Right cardiac atrium (tissue), 5 donors: ENCODE data around the gene OSTC. TPM values are rescaled to one million over a fixed set of nuclear protein-coding genes. Genes with fewer than 3 reads are reported as not detected.
"Not testable (repeated sequence)": the region's sequence is repeated elsewhere in the genome, so short reads cannot be mapped to it uniquely, and the experiment has no call there.

ENCODE experiments used
- ATAC-seq, 2 donors: fragments of 200-7000 bp; cut with Tn5 transposase; one replicate each; pipeline versions ENCODE4 v1.8.0 to v1.9.1; 2020; ENCODE audit warnings: moderate library complexity in 2 of 2, mild to moderate bottlenecking in 1 of 2
- DNase-seq, 3 donors: peaks; one replicate each; pipeline ENCODE4 v3.0.0-alpha.2; 2020
- H3K27ac ChIP-seq: one replicate; pipeline ENCODE4 v1.5.1; 2013; ENCODE audit warnings: mild to moderate bottlenecking, low read length, control low read depth, moderate library complexity
- H3K27me3 ChIP-seq: one replicate; pipeline ENCODE4 v1.6.1; 2013; ENCODE audit not compliant: control insufficient read depth, insufficient read depth
- H3K4me1 ChIP-seq: one replicate; pipeline ENCODE4 v1.6.1; 2013; ENCODE audit warnings: low read length; ENCODE audit not compliant: control insufficient read depth, insufficient read depth
- H3K4me3 ChIP-seq: one replicate; pipeline ENCODE4 v1.5.1; 2013; ENCODE audit warnings: low read length, control low read depth
- H3K9me3 ChIP-seq: one replicate; pipeline ENCODE4 v1.6.1; 2013; ENCODE audit warnings: low read length; ENCODE audit not compliant: control insufficient read depth
- WGBS: extraction: QIAGEN DNeasy Blood & Tissue Kit; methylation state at CpG from one replicate; pipeline ENCODE4 v1.1.7; 2013; 5-methylcytosine and 5-hydroxymethylcytosine counted together
- intact Hi-C, 4 donors: fragments of 100-400 bp; cut with DNase I; formaldehyde crosslinking; loops; one replicate each; pipeline versions ENCODE4 v1.11.0 to v1.14.0; 2022 to 2023
- polyA plus RNA-seq: library from polyadenylated mRNA; stranded (reverse); fragments of 200-250 nt; gene quantifications from one replicate; pipeline ENCODE4 v1.2.3, GENCODE V29; 2013
- total RNA-seq, 4 donors: library from RNA; stranded (reverse); fragmentation: NEBNext Ultra II Directional; extraction: Animal tissue kit (Norgen Biotek cat#: 25700); gene quantifications; one replicate each; pipeline ENCODE4 v1.2.1, GENCODE V29; 2021
- donor health status: healthy with polysubstance abuse.
- donor health status: DM: no; HTN: yes; CAD: no.
- donor health status: DM: no; HTN: no; CAD: no.
- donor health status: DM: no; HTN: yes; CAD: no; lungs with severe emphysema.
- donor health status: DM: yes; HTN: yes; CAD: no.

Gene OSTC
- total and polyA plus RNA-seq, 5 donors: 26.6 to 51.6 (median 35.3) TPM

DNA sequence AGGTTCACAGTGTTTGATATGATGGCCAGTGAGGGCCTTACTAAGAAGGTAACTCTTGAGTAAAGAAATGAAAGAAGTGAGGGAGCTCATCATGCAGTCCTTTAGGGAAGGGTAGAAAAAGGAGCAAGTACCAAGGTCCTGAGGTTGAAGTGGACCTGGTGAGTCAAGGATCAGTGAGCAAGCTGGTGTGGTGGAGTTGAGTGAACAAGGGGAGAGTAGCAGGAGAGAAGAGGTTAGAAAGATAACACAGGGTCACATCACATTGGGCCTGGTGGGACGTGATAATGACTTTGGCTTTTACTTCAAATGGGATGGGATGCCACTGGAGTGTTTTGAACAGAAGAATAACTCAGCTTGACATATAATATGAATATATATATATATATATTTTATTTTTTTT is 44.7 kb downstream of the OSTC start:
- WGBS: 75% methylated on average over 1 of the region's 1 CpG
- no peaks in the 10 kb centered on the region for H3K9me3 ChIP-seq
- intact Hi-C loops: no loop called here
- no peak for DNase-seq
- ATAC-seq: no peak
- no peak overlapping the region for H3K4me3 ChIP-seq
- H3K4me1 ChIP-seq: no peaks in the 10 kb centered on the region
- no peak overlapping the region for H3K27ac ChIP-seq
- no peaks in the 10 kb centered on the region for H3K27me3 ChIP-seq

DNA sequence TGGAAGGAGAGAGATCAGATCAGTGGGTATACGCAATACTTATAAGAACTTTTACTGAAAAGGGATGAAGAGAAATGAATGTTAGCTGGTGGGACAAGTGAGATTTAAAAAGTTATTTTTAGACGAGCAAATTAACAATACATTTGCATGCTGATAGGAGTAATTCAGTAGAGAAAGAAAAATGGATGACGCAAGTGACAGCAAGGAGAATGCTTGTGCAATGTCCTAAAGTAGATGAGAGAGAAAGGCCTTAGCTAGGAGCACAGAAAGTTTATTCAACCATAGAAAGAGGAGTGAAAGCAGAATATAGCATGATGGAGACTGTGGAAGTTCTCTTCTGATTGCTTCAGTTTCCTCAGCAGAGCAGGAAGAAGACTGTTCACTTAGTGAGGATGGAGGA is 45.8 kb downstream of the OSTC start:
- no peak for ATAC-seq
- WGBS: 82% methylated on average over 3 of the region's 3 CpGs
- intact Hi-C loops: no loop called here

GRCh38 chr4:108700081-108700757 is 49.8 kb downstream of the OSTC start:
- ATAC-seq (no peak), DNase-seq (no peak)
- intact Hi-C loops: no loop called here
- Histone ChIP-seq H3K9me3 (no peaks in the 10 kb centered on the region), H3K27ac (no peak overlapping the region), H3K4me3 (no peak overlapping the region), H3K4me1 (no peaks in the 10 kb centered on the region), H3K27me3 (no peaks in the 10 kb centered on the region)
- WGBS: 50% methylated on average over 1 of the region's 1 CpG

More for the DNA sequence above, 45.8 kb downstream of the OSTC start:
- no peak overlapping the region for H3K27ac ChIP-seq
- H3K4me3 ChIP-seq: no peak overlapping the region
- H3K4me1 ChIP-seq: no peaks in the 10 kb centered on the region
- DNase-seq: no peak
- no peaks in the 10 kb centered on the region for H3K27me3 ChIP-seq
- no peaks in the 10 kb centered on the region for H3K9me3 ChIP-seq

DNA sequence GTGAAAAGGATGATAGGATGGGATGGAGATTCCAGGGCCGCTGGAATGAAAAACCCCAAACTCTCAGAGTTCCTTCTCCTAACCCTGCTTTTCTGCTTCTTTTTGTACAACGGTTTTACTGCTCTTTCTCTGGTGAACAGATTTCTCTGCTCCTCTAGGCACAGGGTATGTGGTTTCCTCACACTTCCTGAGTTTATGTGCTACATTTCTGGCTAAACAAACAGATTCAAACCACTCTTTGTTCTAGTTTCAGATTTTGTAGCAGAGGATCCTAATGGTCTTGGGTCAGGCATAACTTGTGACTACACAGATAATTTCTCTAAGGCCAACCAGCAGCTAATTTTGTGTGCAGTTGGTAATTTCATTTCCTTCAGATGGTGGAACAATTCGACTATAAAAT is 52.6 kb downstream of the OSTC start:
- no peak for ATAC-seq
- 63% methylated on average over 3 of the region's 3 CpGs for WGBS
- DNase-seq: no peak
- H3K4me1 ChIP-seq: no peaks in the 10 kb centered on the region
- H3K9me3 ChIP-seq: no peaks in the 10 kb centered on the region
- H3K27me3 ChIP-seq: no peaks in the 10 kb centered on the region
- no peak overlapping the region for H3K27ac ChIP-seq
- no peak overlapping the region for H3K4me3 ChIP-seq
- intact Hi-C loops: no loop called here

DNA sequence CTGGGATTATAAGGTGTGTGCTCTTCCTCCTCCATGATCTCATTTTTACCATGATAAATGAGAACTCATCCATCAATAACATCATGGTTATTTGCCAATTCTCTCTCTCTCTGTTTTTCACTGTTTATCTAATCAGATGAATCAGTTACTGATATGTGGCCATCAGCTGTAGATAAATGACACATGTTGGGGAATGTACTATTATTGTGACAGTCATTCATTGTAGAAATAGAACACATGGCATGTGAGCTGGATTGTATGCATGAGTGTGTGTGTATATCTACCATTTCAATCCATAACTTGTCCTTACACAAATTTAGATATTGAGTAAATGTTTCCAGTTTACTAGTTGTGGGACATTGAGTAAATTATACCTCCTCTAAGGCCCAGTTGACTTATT is 53.0 kb downstream of the OSTC start:
- DNase-seq (no peak), ATAC-seq (no peak)
- Histone ChIP-seq H3K27me3 (no peaks in the 10 kb centered on the region), H3K4me3 (no peak overlapping the region), H3K9me3 (no peaks in the 10 kb centered on the region), H3K4me1 (no peaks in the 10 kb centered on the region), H3K27ac (no peak overlapping the region)
- intact Hi-C loops: no loop called here

GRCh38 chr4:108703966-108704365 is 53.6 kb downstream of the OSTC start:
- Histone ChIP-seq H3K9me3 (no peaks in the 10 kb centered on the region), H3K4me3 (no peak overlapping the region), H3K4me1 (no peaks in the 10 kb centered on the region), H3K27me3 (no peaks in the 10 kb centered on the region), H3K27ac (no peak overlapping the region)
- DNase-seq (no peak), ATAC-seq (no peak)
- intact Hi-C loops: no loop called here
- WGBS: 37% methylated on average over 2 of the region's 2 CpGs

- no peak overlapping the region for H3K4me3 ChIP-seq
- H3K4me1 ChIP-seq: no peaks in the 10 kb centered on the region
- no peaks in the 10 kb centered on the region for H3K9me3 ChIP-seq
- 72% methylated on average over 4 of the region's 4 CpGs for WGBS
- no peak overlapping the region for H3K27ac ChIP-seq
- DNase-seq: no peak
- H3K27me3 ChIP-seq: no peaks in the 10 kb centered on the region
- intact Hi-C loops: no loop called here
- ATAC-seq: no peak
Measured at GRCh38 chr4:108706289-108706688, 55.9 kb downstream of the OSTC start.

DNA sequence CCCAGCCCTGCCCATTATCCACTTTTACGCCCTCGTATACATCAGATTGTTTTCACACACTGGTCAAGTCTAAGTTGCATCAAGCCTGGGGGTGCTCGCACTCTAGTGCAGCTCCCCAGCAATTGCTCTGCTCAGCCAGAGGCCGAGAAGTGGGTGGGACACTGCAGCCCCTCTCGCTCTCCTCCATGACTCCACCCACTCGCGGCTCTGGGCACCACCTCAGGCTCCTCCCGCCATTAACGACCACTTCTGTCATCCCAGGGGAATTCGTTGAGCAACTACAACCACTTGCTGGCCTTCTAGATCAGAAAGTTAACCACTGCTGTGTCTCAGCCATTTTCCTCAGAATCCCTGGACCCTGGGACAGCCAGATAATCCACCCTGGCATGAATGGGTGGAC is 58.8 kb downstream of the OSTC start:
- no peak overlapping the region for H3K4me3 ChIP-seq
- DNase-seq: no peak
- no peaks in the 10 kb centered on the region for H3K27me3 ChIP-seq
- H3K27ac ChIP-seq: no peak overlapping the region
- no peaks in the 10 kb centered on the region for H3K9me3 ChIP-seq
- no peaks in the 10 kb centered on the region for H3K4me1 ChIP-seq
- WGBS: 82% methylated on average over 10 of the region's 10 CpGs
- ATAC-seq: no peak
- intact Hi-C loops: no loop called here

DNA sequence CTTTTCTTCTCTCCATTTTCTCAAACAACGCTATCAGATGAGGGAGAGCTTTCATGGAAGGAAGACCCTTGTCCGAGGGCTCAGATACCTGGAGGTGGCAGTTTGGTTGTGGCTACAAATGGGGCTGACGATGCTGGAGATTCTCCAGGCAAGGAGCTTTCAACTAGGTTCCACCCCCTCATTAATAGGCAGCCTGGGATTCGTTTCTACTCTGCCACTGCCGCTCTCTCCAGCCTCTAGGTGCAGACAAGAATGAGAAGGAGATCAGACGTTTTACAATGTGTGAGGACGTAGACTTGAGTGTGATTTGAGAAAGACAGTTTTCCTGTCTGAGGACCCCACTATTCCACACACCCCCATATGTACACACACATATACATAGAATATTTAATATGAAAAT is 59.3 kb downstream of the OSTC start:
- no peak for ATAC-seq
- no peaks in the 10 kb centered on the region for H3K4me1 ChIP-seq
- intact Hi-C loops: no loop called here
- H3K9me3 ChIP-seq: no peaks in the 10 kb centered on the region
- H3K4me3 ChIP-seq: no peak overlapping the region
- no peaks in the 10 kb centered on the region for H3K27me3 ChIP-seq
- 56% methylated on average over 7 of the region's 7 CpGs for WGBS
- H3K27ac ChIP-seq: no peak overlapping the region
- DNase-seq: no peak

GRCh38 chr4:108710578-108710977 is 60.2 kb downstream of the OSTC start:
- H3K4me1 ChIP-seq, H3K27ac ChIP-seq, H3K27me3 ChIP-seq, DNase-seq, H3K9me3 ChIP-seq, intact Hi-C loops, ATAC-seq, H3K4me3 ChIP-seq: not testable (repeated sequence)
- 47% methylated on average over 7 of the region's 7 CpGs for WGBS

DNA sequence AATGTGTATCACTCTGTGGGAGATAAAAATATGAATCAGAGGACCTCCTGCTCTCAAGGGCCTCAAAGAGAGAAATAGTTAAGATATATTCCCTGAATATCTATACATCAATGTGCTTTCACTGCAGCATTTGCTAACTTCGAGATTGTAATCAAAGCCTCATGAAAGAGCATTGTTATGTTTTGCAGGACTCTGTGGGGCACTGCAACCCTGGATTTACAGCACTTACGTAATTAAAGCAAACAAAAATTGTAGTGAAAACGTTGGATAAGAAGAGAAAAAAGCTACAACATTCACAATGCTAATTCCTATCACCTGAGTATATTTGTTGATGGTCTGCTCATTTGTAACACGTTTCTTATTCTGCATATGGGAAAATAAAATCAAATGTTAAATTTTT is 64.5 kb downstream of the OSTC start:
- intact Hi-C loops: no loop called here
- ATAC-seq (no peak), DNase-seq (no peak)
- no peaks in the 10 kb centered on the region for H3K9me3 ChIP-seq
- H3K27ac ChIP-seq: no peak overlapping the region
- no peaks in the 10 kb centered on the region for H3K4me1 ChIP-seq
- 50% methylated on average over 4 of the region's 4 CpGs for WGBS
- H3K4me3 ChIP-seq: no peak overlapping the region
- H3K27me3 ChIP-seq: no peaks in the 10 kb centered on the region

DNA sequence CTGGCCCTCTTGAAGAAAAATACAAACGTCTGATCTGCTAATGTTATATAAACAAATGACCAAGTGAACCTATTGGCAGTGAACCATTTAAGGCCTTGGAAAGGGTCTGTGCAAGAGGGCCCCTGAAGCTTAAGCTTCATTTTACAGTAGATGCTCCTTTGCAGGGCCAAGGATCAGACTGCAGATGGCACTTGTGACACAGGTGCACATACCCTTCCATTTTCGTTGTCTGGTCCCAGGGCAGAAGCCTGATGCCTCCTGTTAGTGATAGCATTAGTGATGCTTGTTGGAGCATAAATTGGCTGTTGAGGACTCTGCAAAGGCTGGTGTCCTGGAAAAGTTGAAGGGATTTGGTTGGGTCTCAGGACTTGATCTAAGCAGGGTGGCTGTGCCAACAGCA is 65.9 kb downstream of the OSTC start:
- Histone ChIP-seq H3K4me3 (no peak overlapping the region), H3K9me3 (no peaks in the 10 kb centered on the region), H3K27ac (no peak overlapping the region), H3K27me3 (no peaks in the 10 kb centered on the region), H3K4me1 (no peaks in the 10 kb centered on the region)
- WGBS: 64% methylated on average over 2 of the region's 2 CpGs
- no peak for DNase-seq
- intact Hi-C loops: no loop called here
- ATAC-seq: no peak
